ENCODE data around the gene LIMA1.
"Not testable (repeated sequence)": the region's sequence is repeated elsewhere in the genome, so short reads cannot be mapped to it uniquely, and the experiment has no call there.

Gene LIMA1

GRCh38 chr12:50285253-50285652 lies 1.9 kb upstream of the LIMA1 start:
- DNase-seq (ENCODE audit: low read depth), result no peak

GRCh38 chr12:50282721-50283228 lies 545 bp downstream of the LIMA1 start:
- DNase-seq (ENCODE audit: low read depth), result no peak

- no peak for DNase-seq (ENCODE audit: low read depth)
Measured at GRCh38 chr12:50279501-50279900, 3.8 kb downstream of the LIMA1 start.

- DNase-seq (ENCODE audit: low read depth), result no peak
Measured at GRCh38 chr12:50276912-50277671, 6.2 kb downstream of the LIMA1 start.

GRCh38 chr12:50276068-50276467 lies 7.3 kb downstream of the LIMA1 start:
- no peak for DNase-seq (ENCODE audit: low read depth)

- no peak for DNase-seq (ENCODE audit: low read depth)
Measured at GRCh38 chr12:50275556-50275955, 7.8 kb downstream of the LIMA1 start.

- not testable (repeated sequence) for DNase-seq (ENCODE audit: low read depth)
Measured at GRCh38 chr12:50275127-50275526, 8.2 kb downstream of the LIMA1 start.

- DNase-seq (ENCODE audit: low read depth), result no peak
Measured at GRCh38 chr12:50271724-50272247, 11.5 kb downstream of the LIMA1 start.

GRCh38 chr12:50268482-50268881 lies 14.8 kb downstream of the LIMA1 start:
- no peak for DNase-seq (ENCODE audit: low read depth)

GRCh38 chr12:50265770-50266524 lies 17.4 kb downstream of the LIMA1 start:
- DNase-seq (ENCODE audit: low read depth), result no peak

GRCh38 chr12:50263832-50264231 lies 19.5 kb downstream of the LIMA1 start:
- no peak for DNase-seq (ENCODE audit: low read depth)

- no peak for DNase-seq (ENCODE audit: low read depth)
Measured at GRCh38 chr12:50261654-50262053, 21.7 kb downstream of the LIMA1 start.

GRCh38 chr12:50258167-50258551 lies 25.2 kb downstream of the LIMA1 start:
- no peak for DNase-seq (ENCODE audit: low read depth)

- no peak for DNase-seq (ENCODE audit: low read depth)
Measured at GRCh38 chr12:50257236-50258166, 25.8 kb downstream of the LIMA1 start.

GRCh38 chr12:50256761-50257160 lies 26.6 kb downstream of the LIMA1 start:
- DNase-seq (ENCODE audit: low read depth), result no peak

GRCh38 chr12:50252977-50253602 lies 30.2 kb downstream of the LIMA1 start:
- no peak for DNase-seq (ENCODE audit: low read depth)

GRCh38 chr12:50251619-50252252 lies 31.6 kb downstream of the LIMA1 start:
- no peak for DNase-seq (ENCODE audit: low read depth)

GRCh38 chr12:50249464-50250182 lies 33.7 kb downstream of the LIMA1 start:
- DNase-seq (ENCODE audit: low read depth), result no peak

- DNase-seq (ENCODE audit: low read depth), result no peak
Measured at GRCh38 chr12:50248883-50249282, 34.4 kb downstream of the LIMA1 start.

GRCh38 chr12:50248411-50248810 lies 34.9 kb downstream of the LIMA1 start:
- no peak for DNase-seq (ENCODE audit: low read depth)
